NOMO-1 treated with dmso at 0.1 percent for 144 hours (cell line): ENCODE data around the gene VAV3.
"Not testable (repeated sequence)": the region's sequence is repeated elsewhere in the genome, so short reads cannot be mapped to it uniquely, and the experiment has no call there.

Experiments used
- DNase-seq: peaks from one replicate; lab custom pipeline; 2025; ENCODE audit not compliant: unreplicated experiment; lab: John Stamatoyannopoulos, UW

Gene VAV3

GRCh38 chr1:107844541-107845194 is 120.3 kb downstream of the VAV3 start:
- DNase-seq, result not testable (repeated sequence)

GRCh38 chr1:107843989-107844388 is 121.0 kb downstream of the VAV3 start:
- no peak for DNase-seq

DNA sequence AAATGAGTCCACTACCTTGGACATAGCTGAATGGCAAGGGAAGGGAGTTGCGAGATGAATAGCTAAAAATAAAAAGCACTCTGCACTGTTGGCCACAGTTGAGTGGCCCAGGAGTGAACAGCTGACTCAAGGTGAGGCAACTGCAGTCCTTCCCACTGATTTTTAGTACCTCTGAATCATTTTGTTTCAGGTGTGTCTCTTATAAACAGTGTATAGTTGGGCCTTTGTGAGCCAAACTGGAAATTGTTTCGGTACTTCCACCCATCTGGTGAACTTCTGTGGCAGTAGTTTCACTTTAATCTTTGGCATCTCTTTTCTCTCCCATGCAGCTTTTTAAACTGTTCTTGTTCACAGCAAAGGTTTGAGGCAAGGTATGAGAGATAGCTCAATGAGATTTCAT is 122.7 kb downstream of the VAV3 start:
- no peak for DNase-seq

- DNase-seq, result no peak
Observed at GRCh38 chr1:107840725-107841124, 124.3 kb downstream of the VAV3 start.

- DNase-seq, result no peak
Observed at GRCh38 chr1:107838056-107838455, 126.9 kb downstream of the VAV3 start.

DNA sequence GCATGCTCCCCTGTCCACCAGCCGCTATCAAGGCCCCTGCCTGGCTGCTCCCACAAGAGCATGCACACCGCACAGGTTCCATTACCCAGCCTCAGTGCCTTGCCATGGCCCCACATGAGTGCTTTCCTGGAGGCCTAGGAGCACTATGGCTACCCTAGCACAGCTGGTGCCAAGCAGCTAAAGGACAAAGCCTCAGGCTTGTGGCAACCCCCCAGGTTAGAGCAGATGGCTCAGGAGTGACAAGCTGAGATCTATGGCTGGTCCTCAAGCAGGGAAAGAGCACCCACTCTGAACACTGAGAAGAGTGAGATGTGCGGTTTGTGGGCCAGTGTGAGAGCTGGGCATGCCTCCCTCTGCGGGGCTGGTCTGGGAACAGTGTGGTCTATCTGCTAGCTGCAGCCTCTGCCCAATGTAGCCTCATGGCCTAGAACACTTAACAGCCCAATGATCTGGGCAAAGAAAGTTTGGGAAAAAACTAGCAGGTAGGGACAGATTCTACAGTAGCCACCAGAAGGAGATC is 129.8 kb downstream of the VAV3 start:
- no peak for DNase-seq

- no peak for DNase-seq
Observed at GRCh38 chr1:107833061-107833460, 131.9 kb downstream of the VAV3 start.

DNA sequence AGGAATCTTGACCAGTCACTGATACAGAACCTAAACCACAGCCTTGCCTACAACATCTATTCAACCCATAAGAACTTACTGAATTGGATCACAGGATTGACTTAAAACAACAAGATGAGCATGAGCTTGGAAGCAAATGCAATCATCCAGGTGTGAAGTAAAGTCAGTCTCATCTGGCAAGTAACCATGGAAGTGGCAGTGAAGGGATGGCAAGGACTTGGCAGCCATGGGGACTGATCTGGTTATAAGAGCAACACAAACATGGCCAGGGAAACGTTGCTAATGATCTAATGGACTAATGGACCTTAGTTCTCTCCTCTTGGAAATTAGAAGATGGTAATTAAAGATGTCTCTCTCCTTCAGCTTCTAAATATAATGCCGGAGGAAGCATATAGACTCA is 133.1 kb downstream of the VAV3 start:
- DNase-seq, result no peak

GRCh38 chr1:107830526-107830925 is 134.5 kb downstream of the VAV3 start:
- no peak for DNase-seq

- DNase-seq, result no peak
Observed at GRCh38 chr1:107830075-107830474, 134.9 kb downstream of the VAV3 start.

DNA sequence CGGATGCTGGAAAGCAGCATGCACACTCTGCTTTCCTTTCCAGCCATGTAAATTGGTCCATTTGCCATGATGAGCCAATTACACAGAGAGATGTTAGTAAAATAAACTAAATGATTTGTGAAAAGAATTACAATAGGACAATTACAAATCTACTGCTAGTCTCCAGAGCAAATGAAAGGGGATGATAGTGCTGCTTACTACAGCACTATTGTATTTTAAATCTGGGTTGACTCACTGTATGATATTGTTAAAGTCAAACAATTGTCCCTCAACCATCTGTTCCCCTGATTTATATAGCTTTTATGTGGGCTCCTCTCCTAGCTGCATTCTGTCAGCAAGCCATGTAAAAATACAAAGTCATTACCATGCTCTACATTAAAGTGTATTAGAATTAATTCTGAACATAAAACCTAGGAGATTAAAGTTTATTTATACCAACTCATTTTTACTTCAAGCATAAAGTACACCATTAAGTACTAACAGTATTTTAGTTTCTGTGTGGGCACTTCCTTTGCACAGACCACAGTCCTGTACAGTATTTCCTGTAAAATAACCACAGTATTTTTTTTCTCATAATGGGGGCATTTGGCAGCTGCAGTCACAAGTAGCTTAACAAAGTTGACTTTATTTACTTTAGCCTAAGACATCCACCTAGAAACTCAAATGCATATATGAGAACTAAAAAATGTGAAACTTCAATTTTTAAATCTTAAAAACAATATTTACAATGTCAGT is 135.8 kb downstream of the VAV3 start:
- peak; percentile 59 for DNase-seq

DNA sequence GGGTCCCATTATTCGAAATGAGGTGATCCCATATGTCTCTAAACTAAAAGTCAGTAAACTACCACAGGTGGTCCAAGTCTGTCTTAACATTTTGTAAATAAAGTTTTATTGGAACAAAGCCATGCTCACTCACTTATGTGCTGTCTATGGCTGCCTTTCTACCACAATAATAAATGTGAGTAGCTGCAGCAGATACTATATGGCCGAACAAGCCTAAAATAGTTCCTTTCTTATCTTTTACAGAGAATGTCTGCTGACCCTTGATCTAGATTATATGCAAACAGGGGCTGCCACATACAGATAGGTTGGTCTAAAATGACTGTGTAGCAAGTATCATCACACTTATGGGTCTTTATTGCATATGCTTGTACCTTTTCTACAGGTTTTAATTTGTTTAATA is 140.0 kb downstream of the VAV3 start:
- no peak for DNase-seq

DNA sequence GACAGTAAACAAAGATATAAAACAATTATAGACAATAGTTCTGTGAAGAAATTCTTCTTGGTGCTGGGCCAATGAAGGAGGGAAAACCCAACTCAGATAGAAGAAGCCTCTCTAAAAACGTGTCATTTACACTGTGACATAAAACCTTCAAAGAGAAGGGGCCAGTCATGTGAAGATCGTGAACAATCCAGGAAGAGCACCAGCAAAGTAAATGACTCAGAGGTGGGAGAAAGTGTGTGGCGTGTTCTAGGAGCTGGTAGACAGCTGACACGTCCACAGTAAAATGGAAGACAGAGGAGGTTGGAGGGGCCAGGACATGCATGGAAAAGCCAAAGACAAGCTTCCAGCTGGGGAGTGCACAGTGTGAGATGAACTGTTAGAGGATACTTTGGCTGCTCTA is 143.6 kb downstream of the VAV3 start:
- DNase-seq, result no peak

GRCh38 chr1:107820801-107821200 is 144.2 kb downstream of the VAV3 start:
- DNase-seq, result no peak

GRCh38 chr1:107817935-107818334 is 147.0 kb downstream of the VAV3 start:
- no peak for DNase-seq

DNA sequence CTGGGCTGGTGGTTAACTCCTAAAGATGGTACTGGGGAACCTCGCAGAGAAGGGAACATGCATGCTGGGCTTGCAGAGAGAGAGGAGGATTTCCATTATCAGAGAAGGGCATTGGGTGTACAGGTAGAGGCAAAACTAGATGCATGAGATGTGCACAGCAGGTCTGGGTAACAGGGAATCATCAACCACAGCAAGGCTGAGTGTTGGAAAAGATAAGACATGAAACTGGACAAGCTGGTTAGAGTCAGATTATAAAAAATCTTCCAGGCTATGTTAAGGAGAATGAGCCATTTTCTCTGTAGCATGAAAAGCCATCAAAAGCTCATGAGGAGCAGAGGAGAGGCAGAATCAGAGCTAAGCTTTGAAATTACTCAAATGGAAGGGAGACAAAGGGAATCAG is 147.8 kb downstream of the VAV3 start:
- no peak for DNase-seq

GRCh38 chr1:107810291-107810951 is 154.6 kb downstream of the VAV3 start:
- no peak for DNase-seq

DNA sequence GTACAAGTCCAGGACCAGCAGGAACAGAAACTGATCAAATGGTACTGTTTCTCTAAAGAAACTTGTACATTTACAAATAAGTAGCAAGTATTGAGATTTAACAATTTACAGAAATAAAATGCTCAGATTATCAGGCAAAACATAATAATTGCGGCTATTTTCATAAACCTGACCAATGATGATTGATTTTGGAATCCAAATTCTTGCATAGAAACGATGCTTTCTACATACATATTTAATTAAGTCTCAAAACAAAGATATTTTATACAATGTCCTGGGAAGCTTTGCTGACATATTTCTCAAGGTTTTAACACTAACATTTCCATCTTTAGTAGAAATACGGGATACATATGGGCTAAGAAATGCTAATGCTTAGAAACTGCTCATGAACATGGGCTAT is 157.1 kb downstream of the VAV3 start:
- DNase-seq, result no peak

DNA sequence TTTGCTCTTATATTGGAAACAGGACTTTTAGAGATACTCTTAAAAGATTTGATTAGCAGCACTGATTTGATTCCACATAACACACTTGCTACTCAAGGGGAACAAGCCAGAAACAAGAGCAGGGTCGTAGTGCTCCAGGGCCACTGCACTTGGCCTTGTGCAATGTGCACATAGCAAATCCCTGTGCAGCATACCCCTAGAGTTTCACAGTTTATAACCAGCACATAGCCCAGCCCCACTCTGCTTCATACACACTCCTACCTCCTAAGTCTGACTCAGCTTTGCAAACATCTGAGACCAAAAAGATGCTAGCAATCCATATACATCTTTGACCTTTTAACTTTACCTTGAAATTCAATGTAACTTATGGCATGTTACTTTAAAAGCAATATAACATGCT is 157.6 kb downstream of the VAV3 start:
- no peak for DNase-seq

GRCh38 chr1:107806902-107807301 is 158.1 kb downstream of the VAV3 start:
- no peak for DNase-seq

DNA sequence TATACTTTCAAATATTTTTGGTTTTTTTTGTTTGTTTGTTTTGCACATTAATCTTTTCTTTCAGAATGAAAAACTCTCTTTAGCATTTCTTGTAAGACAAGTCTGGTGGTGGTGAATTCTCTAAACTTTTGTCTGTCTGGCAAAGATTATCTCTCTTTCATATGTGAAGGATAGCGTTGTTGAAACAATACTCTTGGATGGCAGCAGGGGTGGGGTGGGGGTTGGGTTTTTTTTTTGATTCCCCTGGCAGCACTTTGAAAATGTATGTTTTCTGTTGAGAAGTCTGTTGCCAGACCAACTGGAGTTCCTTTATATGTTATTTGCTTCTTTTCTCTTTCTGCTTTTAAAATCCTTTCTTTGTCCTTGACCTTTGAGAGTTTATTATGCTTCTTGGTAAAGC is 160.2 kb downstream of the VAV3 start:
- DNase-seq, result no peak

DNA sequence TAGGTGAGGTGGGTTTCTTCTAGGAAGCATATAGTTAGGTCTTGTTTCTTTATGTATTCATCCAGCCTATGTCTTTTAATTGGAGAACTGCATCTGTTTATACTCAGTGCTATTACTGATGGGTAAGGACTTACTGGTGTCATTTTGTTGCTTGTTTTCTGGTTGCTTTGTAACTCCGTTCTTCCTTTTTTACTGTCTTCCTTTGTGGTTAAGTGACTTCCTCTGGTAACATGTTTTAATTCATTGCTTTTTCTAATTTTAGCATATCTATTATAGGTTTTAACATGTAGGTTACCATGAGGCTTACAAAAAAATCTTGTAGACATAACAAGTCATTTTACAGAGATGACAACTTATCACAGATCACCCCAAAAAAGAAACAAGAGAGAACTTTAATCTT is 160.8 kb downstream of the VAV3 start:
- peak; percentile 49 for DNase-seq
